HG03135 (cell line): ENCODE data around the gene TMEM181.
"Not testable (repeated sequence)": the region's sequence is repeated elsewhere in the genome, so short reads cannot be mapped to it uniquely, and the experiment has no call there.

Source experiments
- ATAC-seq: cut with Tn5 transposase; IDR thresholded peaks from one replicate; pipeline ENCODE4 v1.9.1; 2021; ENCODE audit warnings: mild to moderate bottlenecking, moderate library complexity; ENCODE audit not compliant: unreplicated experiment

The TMEM181 gene

GRCh38 chr6:158620963-158621693, 61.2 kb downstream of the TMEM181 start:
- no peak for ATAC-seq

GRCh38 chr6:158621694-158622544, 62.0 kb downstream of the TMEM181 start:
- no peak for ATAC-seq

- ATAC-seq = no peak
Observed at GRCh38 chr6:158622545-158623190, 62.8 kb downstream of the TMEM181 start.

- no peak for ATAC-seq
Observed at GRCh38 chr6:158624684-158625682, 65.1 kb downstream of the TMEM181 start.

GRCh38 chr6:158625881-158626305, 66.0 kb downstream of the TMEM181 start:
- ATAC-seq = no peak

- ATAC-seq = no peak
Observed at GRCh38 chr6:158626360-158627167, 66.7 kb downstream of the TMEM181 start.

- ATAC-seq = no peak
Observed at GRCh38 chr6:158627168-158627939, 67.5 kb downstream of the TMEM181 start.

- no peak for ATAC-seq
Observed at GRCh38 chr6:158627940-158628211, 68.0 kb downstream of the TMEM181 start.

GRCh38 chr6:158628542-158628941, 68.7 kb downstream of the TMEM181 start:
- no peak for ATAC-seq

GRCh38 chr6:158629367-158630221, 69.7 kb downstream of the TMEM181 start:
- ATAC-seq = no peak

GRCh38 chr6:158630938-158631616, 71.2 kb downstream of the TMEM181 start:
- no peak for ATAC-seq

GRCh38 chr6:158631678-158632537, 72.0 kb downstream of the TMEM181 start:
- ATAC-seq = no peak

- not testable (repeated sequence) for ATAC-seq
Observed at GRCh38 chr6:158632538-158633119, 72.7 kb downstream of the TMEM181 start.

- no peak for ATAC-seq
Observed at GRCh38 chr6:158633127-158633526, 73.2 kb downstream of the TMEM181 start.

GRCh38 chr6:158634695-158635426, 75.0 kb downstream of the TMEM181 start:
- ATAC-seq = no peak
